Astrocyte (in vitro differentiated cells and primary cell): ENCODE measurements around the gene FAM180B. TPM values are rescaled to one million over a fixed set of nuclear protein-coding genes. Genes with fewer than 3 reads are reported as not detected.
A peak's percentile ranks its signal among the peaks of the same experiment; 100 is the strongest.

Experiments used
- DNase-seq: peaks from one replicate; pipeline ENCODE4 v3.0.0-alpha.2; 2010; ENCODE audit warnings: low read depth
- FAIRE-seq: peaks from 2 replicates; lab custom pipeline; 2011; peaks lifted over from hg19 to GRCh38; lab: Jason Lieb, UNC
- H2AFZ ChIP-seq: 2 replicates; pipeline ENCODE4 v1.6.0; 2012; ENCODE audit warnings: low read depth, low read length, inconsistent platforms
- H3K27ac ChIP-seq: 2 replicates; pipeline ENCODE4 v1.5.1; 2011; ENCODE audit warnings: low read depth, low read length, inconsistent platforms
- H3K27me3 ChIP-seq: 2 replicates; pipeline ENCODE4 v1.6.0; 2011; ENCODE audit warnings: low read length, inconsistent platforms; ENCODE audit not compliant: insufficient read depth
- H3K36me3 ChIP-seq: 2 replicates; pipeline ENCODE4 v1.5.1; 2011; ENCODE audit warnings: low read length, inconsistent platforms; ENCODE audit not compliant: insufficient read depth
- H3K4me1 ChIP-seq: 2 replicates; pipeline ENCODE4 v1.5.1; 2011; ENCODE audit warnings: low read length, inconsistent platforms; ENCODE audit not compliant: insufficient read depth
- H3K4me2 ChIP-seq: 2 replicates; pipeline ENCODE4 v1.6.0; 2012; ENCODE audit warnings: low read length, inconsistent platforms
- H3K4me3 ChIP-seq: 2 replicates; pipeline ENCODE4 v1.5.1; 2011; ENCODE audit warnings: low read depth, mild to moderate bottlenecking, low read length, inconsistent platforms; ENCODE audit not compliant: insufficient read depth
- H3K79me2 ChIP-seq: 2 replicates; pipeline ENCODE4 v1.6.0; 2012; ENCODE audit warnings: mild to moderate bottlenecking, low read length, inconsistent platforms; ENCODE audit not compliant: insufficient read depth
- H3K9ac ChIP-seq: 2 replicates; pipeline ENCODE4 v1.6.0; 2012; ENCODE audit warnings: mild to moderate bottlenecking, low read length, inconsistent platforms
- H3K9me3 ChIP-seq: 2 replicates; pipeline ENCODE4 v1.5.1; 2012; ENCODE audit warnings: low read depth, mild to moderate bottlenecking, low read length, inconsistent platforms; ENCODE audit not compliant: insufficient read depth
- H4K20me1 ChIP-seq: 2 replicates; pipeline ENCODE4 v1.6.0; 2012; ENCODE audit warnings: low read length, inconsistent platforms; ENCODE audit not compliant: insufficient read depth
- H3K27ac Mint-ChIP-seq: one replicate; pipeline ENCODE4 v1.8.0; 2021; ENCODE audit warnings: mild to moderate bottlenecking, mixed read lengths; ENCODE audit not compliant: unreplicated experiment
- H3K27me3 Mint-ChIP-seq: one replicate; pipeline ENCODE4 v1.8.0; 2021; ENCODE audit warnings: low read depth, mixed read lengths; ENCODE audit not compliant: unreplicated experiment
- H3K36me3 Mint-ChIP-seq: one replicate; pipeline ENCODE4 v1.8.0; 2021; ENCODE audit warnings: low read depth, mixed read lengths; ENCODE audit not compliant: unreplicated experiment
- H3K4me1 Mint-ChIP-seq: one replicate; pipeline ENCODE4 v1.8.0; 2021; ENCODE audit warnings: low read depth, mixed read lengths; ENCODE audit not compliant: unreplicated experiment
- H3K4me3 Mint-ChIP-seq: one replicate; pipeline ENCODE4 v1.8.0; 2021; ENCODE audit warnings: mild to moderate bottlenecking, moderate library complexity, mixed read lengths; ENCODE audit not compliant: unreplicated experiment
- H3K9me3 Mint-ChIP-seq: one replicate; pipeline ENCODE4 v1.8.0; 2021; ENCODE audit warnings: mild to moderate bottlenecking, mixed read lengths; ENCODE audit not compliant: unreplicated experiment
- EZH2 ChIP-seq: IDR thresholded peaks from 2 replicates; pipeline ENCODE4 v1.6.1; 2012; ENCODE audit warnings: mild to moderate bottlenecking, low read length, inconsistent platforms; ENCODE audit not compliant: insufficient read depth
- total RNA-seq: library from RNA; stranded (reverse); gene quantifications from 2 replicates; pipeline ENCODE4 v1.2.1, GENCODE V29; 2021
- TF ChIP-seq, protein P1 (sequence below): IDR thresholded peaks from 2 replicates; pipeline ENCODE4 v1.5.1; 2011; ENCODE audit warnings: low read depth, mild to moderate bottlenecking, inconsistent platforms, low read length, moderate library complexity; ENCODE audit not compliant: insufficient read depth

The FAM180B gene
- total RNA-seq, 1 donor from 2014 or later, result 0.16 TPM

DNA sequence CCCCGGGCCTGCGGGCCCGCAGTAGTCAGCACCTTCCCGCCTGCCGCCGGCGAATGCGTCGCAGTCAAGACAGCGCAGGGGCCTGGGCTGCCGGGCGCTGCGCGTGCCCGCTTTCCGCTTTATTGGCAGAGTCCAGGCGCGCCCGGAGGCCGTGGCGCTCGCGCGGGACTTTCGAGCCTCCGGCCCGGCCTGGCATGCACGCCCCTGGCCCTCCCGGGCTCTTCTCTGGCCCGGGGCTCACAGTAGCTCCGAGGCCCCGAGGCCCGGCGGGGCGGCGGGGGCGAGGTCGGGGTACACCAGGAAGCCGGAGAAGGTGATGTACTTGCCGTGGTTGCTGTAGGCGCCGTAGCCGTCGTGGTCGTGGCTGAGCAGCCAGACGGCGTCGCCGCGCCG is 3.1 kb downstream of the FAM180B start:
- Mint-ChIP-seq H3K27ac (no peak overlapping the region), H3K36me3 (peaks cover 10% of the 10 kb centered on the region), H3K4me1 (no peaks in the 10 kb centered on the region), H3K27me3 (peaks cover 28% of the 10 kb centered on the region), H3K9me3 (no peaks in the 10 kb centered on the region), H3K4me3 (no peak overlapping the region)
- Histone ChIP-seq H3K4me3 (peak overlapping the region; percentile 39), H3K4me2 (peak overlapping the region; percentile 79), H3K36me3 (no peaks in the 10 kb centered on the region), H3K79me2 (no peaks in the 10 kb centered on the region), H2AFZ (peak overlapping the region; percentile 98), H3K27me3 (peaks cover 29% of the 10 kb centered on the region), H3K9ac (peak overlapping the region; percentile 52), H3K4me1 (peaks cover 2% of the 10 kb centered on the region), H4K20me1 (no peaks in the 10 kb centered on the region), H3K9me3 (no peaks in the 10 kb centered on the region), H3K27ac (no peak overlapping the region)
- FAIRE-seq (no peak), DNase-seq (no peak)
- peak; percentile 86 for TF ChIP-seq EZH2
- TF ChIP-seq, protein P1, sequence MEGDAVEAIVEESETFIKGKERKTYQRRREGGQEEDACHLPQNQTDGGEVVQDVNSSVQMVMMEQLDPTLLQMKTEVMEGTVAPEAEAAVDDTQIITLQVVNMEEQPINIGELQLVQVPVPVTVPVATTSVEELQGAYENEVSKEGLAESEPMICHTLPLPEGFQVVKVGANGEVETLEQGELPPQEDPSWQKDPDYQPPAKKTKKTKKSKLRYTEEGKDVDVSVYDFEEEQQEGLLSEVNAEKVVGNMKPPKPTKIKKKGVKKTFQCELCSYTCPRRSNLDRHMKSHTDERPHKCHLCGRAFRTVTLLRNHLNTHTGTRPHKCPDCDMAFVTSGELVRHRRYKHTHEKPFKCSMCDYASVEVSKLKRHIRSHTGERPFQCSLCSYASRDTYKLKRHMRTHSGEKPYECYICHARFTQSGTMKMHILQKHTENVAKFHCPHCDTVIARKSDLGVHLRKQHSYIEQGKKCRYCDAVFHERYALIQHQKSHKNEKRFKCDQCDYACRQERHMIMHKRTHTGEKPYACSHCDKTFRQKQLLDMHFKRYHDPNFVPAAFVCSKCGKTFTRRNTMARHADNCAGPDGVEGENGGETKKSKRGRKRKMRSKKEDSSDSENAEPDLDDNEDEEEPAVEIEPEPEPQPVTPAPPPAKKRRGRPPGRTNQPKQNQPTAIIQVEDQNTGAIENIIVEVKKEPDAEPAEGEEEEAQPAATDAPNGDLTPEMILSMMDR, result no peak

DNA sequence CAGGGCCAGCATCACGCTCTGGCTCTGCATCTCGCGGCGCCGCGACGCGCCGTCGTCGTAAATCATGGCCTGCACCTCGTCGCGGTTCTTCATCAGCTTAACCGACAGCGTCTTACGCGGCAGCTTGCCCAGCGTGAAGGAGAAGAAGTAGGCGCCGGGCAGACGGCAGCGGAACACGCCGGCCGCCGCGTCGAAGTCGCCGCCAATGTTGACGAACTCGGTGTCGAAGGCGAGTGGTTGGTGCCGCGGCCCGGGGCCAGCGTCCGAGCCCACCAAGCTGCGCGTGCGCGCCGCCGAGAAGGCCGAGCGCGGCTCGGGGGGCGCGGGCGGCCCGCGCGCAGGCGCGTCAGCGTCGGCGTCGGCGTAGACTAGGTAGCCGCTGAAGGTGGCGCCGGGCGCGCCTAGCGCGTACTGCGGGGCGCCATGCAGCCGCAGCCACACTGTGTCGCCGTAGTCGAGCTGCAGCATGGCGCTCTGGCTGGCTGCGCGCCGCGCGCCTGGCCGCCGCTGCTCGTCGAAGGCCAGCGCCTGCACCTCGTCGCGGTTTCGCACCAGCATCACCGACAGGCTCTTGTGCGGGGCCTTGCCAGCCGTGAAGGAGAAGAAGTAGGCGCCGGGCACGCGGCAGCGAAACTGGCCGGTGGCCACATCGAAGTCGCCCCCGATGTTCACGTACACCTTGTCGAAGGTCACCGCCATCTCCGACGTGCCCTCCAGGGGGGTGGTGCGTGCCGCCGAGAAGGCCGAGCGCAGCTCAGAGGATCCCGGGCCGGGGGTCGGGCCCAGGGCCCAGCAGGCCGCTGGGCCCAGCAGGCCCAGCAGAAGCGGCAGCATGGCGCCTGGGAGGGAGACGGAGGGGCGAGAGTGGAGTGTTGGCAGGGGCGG is 3.7 kb downstream of the FAM180B start:
- H3K27ac Mint-ChIP-seq, result no peak overlapping the region
- Histone ChIP-seq H3K27ac (no peak overlapping the region), H3K27me3 (peaks cover 35% of the 10 kb centered on the region), H3K4me3 (peak overlapping the region; percentile 39), H3K9ac (peak overlapping the region; percentile 52), H3K9me3 (no peaks in the 10 kb centered on the region), H3K79me2 (no peaks in the 10 kb centered on the region), H4K20me1 (no peaks in the 10 kb centered on the region), H3K4me2 (peak overlapping the region; percentile 79), H3K36me3 (no peaks in the 10 kb centered on the region), H3K4me1 (peaks cover 2% of the 10 kb centered on the region), H2AFZ (peak overlapping the region; percentile 98)
- no peaks in the 10 kb centered on the region for H3K9me3 Mint-ChIP-seq
- FAIRE-seq, result no peak
- DNase-seq, result no peak
- no peak overlapping the region for H3K4me3 Mint-ChIP-seq
- peak; percentile 71 for TF ChIP-seq EZH2
- TF ChIP-seq, protein P1, result no peak
- no peaks in the 10 kb centered on the region for H3K4me1 Mint-ChIP-seq
- H3K27me3 Mint-ChIP-seq, result peaks cover 33% of the 10 kb centered on the region
- H3K36me3 Mint-ChIP-seq, result peaks cover 6% of the 10 kb centered on the region

DNA sequence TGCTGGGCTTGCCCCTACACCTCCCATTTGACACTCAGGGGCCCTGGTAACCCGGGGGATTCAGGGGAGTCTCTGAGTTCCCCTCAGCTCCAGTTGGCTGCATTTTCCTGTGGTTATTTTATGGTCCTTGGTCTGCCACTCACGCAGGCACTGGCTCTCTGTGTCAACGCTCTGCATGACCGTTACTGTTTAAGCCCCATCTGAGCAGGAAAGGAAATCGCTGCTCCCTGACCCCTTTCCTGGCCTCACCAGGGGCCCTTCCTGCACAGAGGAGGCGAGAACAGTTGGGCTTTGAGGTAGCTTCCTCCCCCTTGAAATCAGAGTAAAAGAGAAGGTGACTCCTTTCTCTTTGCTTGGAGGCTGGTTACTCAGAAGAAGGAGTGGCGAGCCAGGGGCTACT is 5.3 kb downstream of the FAM180B start:
- no peaks in the 10 kb centered on the region for H3K79me2 ChIP-seq
- Mint-ChIP-seq H3K27ac (no peak overlapping the region), H3K4me1 (no peaks in the 10 kb centered on the region), H3K9me3 (no peaks in the 10 kb centered on the region), H3K36me3 (peaks cover 4% of the 10 kb centered on the region), H3K4me3 (no peak overlapping the region), H3K27me3 (peaks cover 41% of the 10 kb centered on the region)
- TF ChIP-seq EZH2, result no peak
- TF ChIP-seq, protein P1, result no peak
- no peak overlapping the region for H3K27ac ChIP-seq
- H3K27me3 ChIP-seq, result peaks cover 39% of the 10 kb centered on the region
- no peaks in the 10 kb centered on the region for H3K36me3 ChIP-seq
- no peaks in the 10 kb centered on the region for H4K20me1 ChIP-seq
- H3K4me2 ChIP-seq, result no peak overlapping the region
- H3K4me3 ChIP-seq, result no peak overlapping the region
- no peaks in the 10 kb centered on the region for H3K9me3 ChIP-seq
- peaks cover 2% of the 10 kb centered on the region for H3K4me1 ChIP-seq
- no peak overlapping the region for H3K9ac ChIP-seq
- DNase-seq, result no peak
- H2AFZ ChIP-seq, result no peak overlapping the region
- FAIRE-seq, result no peak
